Aorta (tissue), 5 donors: Measurements from ENCODE around the gene TMEM233. TPM values are rescaled to one million over a fixed set of nuclear protein-coding genes. Genes with fewer than 3 reads are reported as not detected.

Source experiments
- ATAC-seq: fragments of 200-7000 bp; cut with Tn5 transposase; one replicate; pipeline ENCODE4 v1.9.1; 2022; ENCODE audit warnings: moderate library complexity; ENCODE audit not compliant: low FRiP score
- DNase-seq, 2 donors: peaks; one replicate each; pipeline ENCODE4 v3.0.0-alpha.2; 2020
- H3K27ac ChIP-seq, 2 donors: one replicate each; pipeline ENCODE4 v1.5.1; 2013; ENCODE audit warnings: low read length in 2 of 2, mild to moderate bottlenecking in 2 of 2, moderate library complexity in 2 of 2, control low read depth in 1 of 2, inconsistent platforms in 1 of 2, low read depth in 1 of 2
- H3K27me3 ChIP-seq, 2 donors: one replicate each; pipeline ENCODE4 v1.6.1; 2013; ENCODE audit warnings: control low read depth in 1 of 2, low read length in 1 of 2, mild to moderate bottlenecking in 1 of 2, moderate library complexity in 1 of 2; ENCODE audit not compliant: insufficient read depth in 2 of 2, control insufficient read depth in 1 of 2
- H3K36me3 ChIP-seq, 2 donors: one replicate each; pipeline ENCODE4 v1.6.1; 2013; ENCODE audit warnings: control low read depth in 1 of 2, low read length in 1 of 2, mild to moderate bottlenecking in 1 of 2; ENCODE audit not compliant: insufficient read depth in 2 of 2, control insufficient read depth in 1 of 2
- H3K4me1 ChIP-seq, 2 donors: one replicate each; pipeline ENCODE4 v1.6.1; 2013; ENCODE audit warnings: low read length in 2 of 2, control low read depth in 1 of 2, mild to moderate bottlenecking in 1 of 2, moderate library complexity in 1 of 2; ENCODE audit not compliant: insufficient read depth in 2 of 2, control insufficient read depth in 1 of 2
- H3K4me3 ChIP-seq, 2 donors: one replicate each; pipeline ENCODE4 v1.5.1; 2013; ENCODE audit warnings: low read length in 2 of 2, control low read depth in 1 of 2, mild to moderate bottlenecking in 1 of 2
- H3K9me3 ChIP-seq: one replicate; pipeline ENCODE4 v1.6.1; 2013; ENCODE audit warnings: mild to moderate bottlenecking, low read length; ENCODE audit not compliant: control insufficient read depth
- WGBS, 2 donors: extraction: QIAGEN DNeasy Blood & Tissue Kit; methylation state at CpG; one replicate each; pipeline ENCODE4 v1.1.7; 2013; 5-methylcytosine and 5-hydroxymethylcytosine counted together
- intact Hi-C, 2 donors: fragments of 100-400 bp; cut with DNase I; formaldehyde crosslinking; loops; one replicate each; pipeline versions ENCODE4 v1.14.2 to v1.15.0; 2022
- polyA plus RNA-seq, 2 donors: library from polyadenylated mRNA; stranded (reverse); fragments of 200-250 nt; gene quantifications; one replicate each; pipeline ENCODE4 v1.2.3, GENCODE V29; 2013
- total RNA-seq, 2 donors: library from RNA; stranded (reverse); fragmentation: NEBNext Ultra II Directional; extraction: Animal tissue kit (Norgen Biotek cat#: 25700); gene quantifications; one replicate each; pipeline ENCODE4 v1.2.1, GENCODE V29; 2021
- donor health status: healthy with polysubstance abuse.
- donor health status: Bipolar disorder and iron deficiency.
- donor health status: DM: no; HTN: no; CAD: no.
- donor health status: DM: no; HTN: no; CAD: no.
- donor health status: DM: yes; HTN: yes; CAD: no.

The TMEM233 gene
- total and polyA plus RNA-seq, 4 donors = 1.0 to 2.5 TPM; not detected in 2

- WGBS, 2 donors = 75 to 78% methylated on average over 7 of the region's 7 CpGs
- Histone ChIP-seq H3K4me3 (no peak overlapping the region), H3K9me3 (no peaks in the 10 kb centered on the region), H3K4me1 (no peaks in the 10 kb centered on the region), H3K27ac (no peak overlapping the region), H3K36me3 (peaks cover 0 to 8% of the 10 kb centered on the region in 2 donors), H3K27me3 (no peaks in the 10 kb centered on the region)
- intact Hi-C loops = loop anchor here in 1 of 2 donors (10.0 kb wide), 1 partner anchor 206 kb away; no protein-coding TSS in a partner anchor
- ATAC-seq (no peak), DNase-seq (no peak)
These were observed 84.9 kb downstream of the TMEM233 start for GRCh38 chr12:119678459-119678858.

GRCh38 chr12:119679081-119679480, 85.5 kb downstream of the TMEM233 start:
- WGBS, 2 donors = 85% methylated on average over 5 of the region's 5 CpGs
- DNase-seq (no peak), ATAC-seq (no peak)
- H3K9me3 ChIP-seq = no peaks in the 10 kb centered on the region
- H3K36me3 ChIP-seq = peaks cover 0 to 8% of the 10 kb centered on the region in 2 donors
- no peaks in the 10 kb centered on the region for H3K4me1 ChIP-seq
- intact Hi-C loops = loop anchor here in 1 of 2 donors (10.0 kb wide), 1 partner anchor 206 kb away; no protein-coding TSS in a partner anchor
- H3K4me3 ChIP-seq = no peak overlapping the region
- H3K27me3 ChIP-seq = no peaks in the 10 kb centered on the region
- no peak overlapping the region for H3K27ac ChIP-seq

GRCh38 chr12:119679490-119679889, 85.9 kb downstream of the TMEM233 start:
- Histone ChIP-seq H3K27me3 (no peaks in the 10 kb centered on the region), H3K9me3 (no peaks in the 10 kb centered on the region), H3K36me3 (peaks cover 0 to 6% of the 10 kb centered on the region in 2 donors), H3K27ac (no peak overlapping the region), H3K4me1 (no peaks in the 10 kb centered on the region), H3K4me3 (no peak overlapping the region)
- no peak for ATAC-seq
- intact Hi-C loops = loop anchor here in 1 of 2 donors (10.0 kb wide), 1 partner anchor 205 kb away; no protein-coding TSS in a partner anchor
- WGBS, 2 donors = 90 to 93% methylated on average over 10 of the region's 10 CpGs
- DNase-seq = no peak

- ATAC-seq = no peak
- H3K36me3 ChIP-seq = peaks cover 0 to 4% of the 10 kb centered on the region in 2 donors
- H3K9me3 ChIP-seq = no peaks in the 10 kb centered on the region
- no peak overlapping the region for H3K4me3 ChIP-seq
- no peak overlapping the region for H3K27ac ChIP-seq
- no peaks in the 10 kb centered on the region for H3K27me3 ChIP-seq
- no peaks in the 10 kb centered on the region for H3K4me1 ChIP-seq
- no peak for DNase-seq
- WGBS, 2 donors = 76 to 79% methylated on average over 8 of the region's 8 CpGs
- intact Hi-C loops = no loop called here
These were observed 87.5 kb downstream of the TMEM233 start for GRCh38 chr12:119681111-119681510.

- Histone ChIP-seq H3K27ac (no peak overlapping the region), H3K4me1 (no peaks in the 10 kb centered on the region), H3K9me3 (no peaks in the 10 kb centered on the region), H3K4me3 (no peak overlapping the region), H3K36me3 (peaks cover 0 to 2% of the 10 kb centered on the region in 2 donors), H3K27me3 (no peaks in the 10 kb centered on the region)
- DNase-seq = no peak
- ATAC-seq = no peak
- intact Hi-C loops = no loop called here
- WGBS, 2 donors = 61 to 69% methylated on average over 9 of the region's 9 CpGs
These were observed 88.4 kb downstream of the TMEM233 start for GRCh38 chr12:119681728-119682638.

- DNase-seq = no peak
- Histone ChIP-seq H3K4me1 (no peaks in the 10 kb centered on the region), H3K9me3 (no peaks in the 10 kb centered on the region), H3K27me3 (no peaks in the 10 kb centered on the region), H3K4me3 (no peak overlapping the region), H3K27ac (no peak overlapping the region), H3K36me3 (peaks cover 0 to 2% of the 10 kb centered on the region in 2 donors)
- peak; percentile 16 for ATAC-seq
- intact Hi-C loops = no loop called here
- WGBS, 2 donors = 80 to 93% methylated on average over 3 of the region's 3 CpGs
These were observed 89.2 kb downstream of the TMEM233 start for GRCh38 chr12:119682639-119683252.

GRCh38 chr12:119683413-119683812, 89.8 kb downstream of the TMEM233 start:
- Histone ChIP-seq H3K27me3 (no peaks in the 10 kb centered on the region), H3K9me3 (no peaks in the 10 kb centered on the region), H3K4me3 (no peak overlapping the region), H3K36me3 (peaks cover 0 to 2% of the 10 kb centered on the region in 2 donors), H3K27ac (no peak overlapping the region), H3K4me1 (no peaks in the 10 kb centered on the region)
- intact Hi-C loops = no loop called here
- no peak for DNase-seq
- ATAC-seq = no peak
- 78 to 83% methylated on average over 6 of the region's 6 CpGs for WGBS, 2 donors

GRCh38 chr12:119683816-119684215, 90.2 kb downstream of the TMEM233 start:
- H3K4me3 ChIP-seq = no peak overlapping the region
- WGBS, 2 donors = 82 to 86% methylated on average over 3 of the region's 3 CpGs
- H3K27me3 ChIP-seq = no peaks in the 10 kb centered on the region
- H3K27ac ChIP-seq = no peak overlapping the region
- ATAC-seq (no peak), DNase-seq (no peak)
- peaks cover 0 to 2% of the 10 kb centered on the region in 2 donors for H3K36me3 ChIP-seq
- H3K4me1 ChIP-seq = no peaks in the 10 kb centered on the region
- H3K9me3 ChIP-seq = no peaks in the 10 kb centered on the region
- intact Hi-C loops = no loop called here
